Measurements from ENCODE around the gene GFI1B. TPM values are rescaled to one million over a fixed set of nuclear protein-coding genes. Genes with fewer than 3 reads are reported as not detected.

Gene GFI1B
- total and polyA plus RNA-seq, 4 experiments from 2014 or later, result not detected

DNA sequence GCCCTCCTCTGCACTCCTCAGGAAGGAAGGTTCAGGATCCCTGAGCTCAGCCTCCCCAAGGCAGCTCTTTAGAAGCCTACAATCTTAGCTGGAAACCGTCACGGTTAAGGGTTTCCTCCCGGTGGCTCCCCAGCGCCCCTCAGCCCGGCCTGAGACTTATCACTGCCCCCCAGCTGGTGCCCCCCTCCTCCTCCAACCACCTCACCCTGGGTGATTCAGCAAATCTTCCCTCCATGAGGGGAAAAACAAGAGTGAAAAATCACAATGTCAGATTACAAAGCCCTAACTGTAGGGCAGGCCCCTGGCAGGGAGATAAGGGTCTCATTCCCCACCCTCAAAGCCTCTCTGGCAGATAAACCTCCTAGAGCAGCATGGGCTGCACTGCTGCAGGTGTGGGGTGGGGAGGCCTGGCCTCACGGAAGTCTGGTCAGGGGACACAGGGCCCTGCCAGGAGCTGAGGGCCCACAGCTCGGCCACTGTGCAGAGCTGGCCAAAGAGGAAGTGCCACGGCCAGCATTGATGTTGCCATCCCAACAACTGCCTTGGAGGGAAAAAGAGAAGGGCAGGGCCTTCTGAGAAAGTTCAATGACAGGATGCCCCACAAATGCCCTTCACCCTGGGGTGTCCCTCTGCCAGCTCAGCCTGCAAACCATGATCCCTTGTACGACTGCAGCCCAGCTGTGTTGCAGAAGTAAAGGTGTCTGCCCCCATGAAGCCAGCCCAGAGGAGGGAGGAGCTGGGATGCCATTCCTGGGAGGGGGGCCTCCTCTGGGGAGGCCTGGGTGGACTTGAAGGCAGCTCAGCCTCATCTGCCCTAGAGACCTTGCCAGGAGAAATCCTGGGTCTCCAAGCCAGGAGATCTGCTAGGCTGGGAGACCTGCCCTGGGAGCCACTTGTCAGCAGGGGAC is 25.9 kb downstream of the GFI1B start:
- ChIA-PET CTCF (ENCODE audit: partially characterized antibody) (interaction anchor here (1.2 kb wide), 1 partner anchor 32 kb away, joined by 3 read pairs; no protein-coding TSS in a partner anchor), POLR2A (ENCODE audit: partially characterized antibody) (interaction anchor here (0.6 kb wide), 1 partner anchor 56 kb away, joined by 3 read pairs; no protein-coding TSS in a partner anchor)
- Mint-ChIP-seq H3K27ac (no peak overlapping the region), H3K4me3 (no peak overlapping the region), H3K4me1 (no peaks in the 10 kb centered on the region), H3K9me3 (peaks cover 0 to 3% (median 1%) of the 10 kb centered on the region in 8 donors), H3K27me3 (peaks cover 40 to 51% of the 10 kb centered on the region in 2 donors), H3K36me3 (no peaks in the 10 kb centered on the region)
- no peak for DNase-seq
- H3K36me3 ChIP-seq (ENCODE audit: insufficient read depth, low read length), result no peaks in the 10 kb centered on the region
- peaks cover 10% of the 10 kb centered on the region for H3K27me3 ChIP-seq (ENCODE audit: insufficient read depth, low read length)
- no peaks in the 10 kb centered on the region for H3K9me3 ChIP-seq (ENCODE audit: control insufficient read depth in 1 of 2, low read length in 2 of 2)
- H3K4me1 ChIP-seq (ENCODE audit: insufficient read depth, low read length), result no peaks in the 10 kb centered on the region
- H3K4me3 ChIP-seq (ENCODE audit: low read length in 2 of 2), result no peak overlapping the region
- H3K27ac ChIP-seq (ENCODE audit: low read depth, low read length), result no peak overlapping the region
- intact Hi-C loops (cut with micrococcal nuclease), result no loop called here

DNA sequence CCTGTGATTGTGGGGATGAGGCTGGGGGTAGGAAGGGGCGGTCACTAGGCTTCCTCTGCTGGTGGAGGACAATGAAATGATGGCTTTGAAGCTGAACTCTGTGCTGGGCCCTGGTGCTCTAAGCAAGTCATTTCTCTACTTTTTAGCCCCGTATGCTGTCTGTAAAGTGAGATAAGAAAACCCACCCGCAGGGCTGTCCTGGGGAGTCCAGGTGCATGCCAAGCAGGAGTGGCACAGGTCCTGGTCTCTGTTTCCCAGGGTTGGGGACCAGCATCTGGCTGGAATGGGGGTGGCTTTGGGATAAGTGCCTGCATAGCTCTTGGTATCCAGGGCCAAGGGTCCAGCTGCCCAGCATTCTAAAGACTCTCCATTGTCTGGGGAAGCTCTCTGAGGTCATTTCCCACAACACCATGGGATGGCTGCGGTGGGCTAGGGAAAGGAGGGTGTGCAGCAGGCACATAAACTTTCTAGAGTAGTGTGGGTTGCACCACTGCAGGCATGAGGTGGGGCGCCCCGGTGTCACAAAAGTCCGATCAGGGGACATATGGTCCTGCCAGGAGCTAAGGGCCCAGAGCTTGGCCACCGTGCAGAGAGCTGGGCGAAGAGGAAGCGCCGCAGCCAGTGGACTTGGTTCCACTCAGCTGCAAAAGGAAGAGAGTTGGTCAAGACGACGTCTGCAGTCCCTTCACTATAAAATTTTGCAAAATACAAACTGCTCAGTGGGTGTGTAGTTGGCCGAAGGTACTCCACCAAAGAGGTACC is 26.7 kb downstream of the GFI1B start:
- Mint-ChIP-seq H3K4me3 (no peak overlapping the region), H3K4me1 (no peaks in the 10 kb centered on the region), H3K27me3 (peaks cover 39 to 50% of the 10 kb centered on the region in 2 donors), H3K27ac (no peak overlapping the region), H3K9me3 (peaks cover 0 to 5% (median 3%) of the 10 kb centered on the region in 8 donors), H3K36me3 (no peaks in the 10 kb centered on the region)
- Histone ChIP-seq H3K4me3 (ENCODE audit: low read length in 2 of 2) (no peak overlapping the region), H3K9me3 (ENCODE audit: control insufficient read depth in 1 of 2, low read length in 2 of 2) (no peaks in the 10 kb centered on the region), H3K36me3 (ENCODE audit: insufficient read depth, low read length) (no peaks in the 10 kb centered on the region), H3K27ac (ENCODE audit: low read depth, low read length) (no peak overlapping the region), H3K4me1 (ENCODE audit: insufficient read depth, low read length) (no peaks in the 10 kb centered on the region), H3K27me3 (ENCODE audit: insufficient read depth, low read length) (peaks cover 10% of the 10 kb centered on the region)
- intact Hi-C loops (cut with micrococcal nuclease), result no loop called here
- CTCF ChIA-PET (ENCODE audit: partially characterized antibody), result interaction anchor here (1.2 kb wide), 1 partner anchor 33 kb away, joined by 3 read pairs; no protein-coding TSS in a partner anchor
- no peak for DNase-seq
- POLR2A ChIA-PET (ENCODE audit: partially characterized antibody), result no interaction called here

DNA sequence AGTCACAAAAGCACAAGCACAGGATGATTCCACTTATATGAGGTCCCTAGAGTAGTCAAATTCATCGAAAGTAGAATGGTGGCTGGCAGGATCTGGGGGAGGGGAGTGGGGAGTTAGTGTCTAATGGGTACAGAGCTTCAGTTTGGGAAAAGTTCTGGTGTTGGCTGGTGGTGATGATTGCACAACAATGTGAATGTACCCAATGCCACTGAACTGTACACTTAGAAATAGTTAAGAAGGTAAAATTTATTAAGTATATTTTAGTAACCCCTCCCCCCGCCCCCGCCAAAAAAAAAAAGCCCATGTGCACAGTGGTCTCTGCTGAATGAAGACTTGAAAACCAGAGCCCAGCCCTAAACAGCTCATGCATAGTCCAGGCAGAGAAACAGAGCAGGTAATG is 27.5 kb downstream of the GFI1B start:
- H3K27ac Mint-ChIP-seq, result no peak overlapping the region
- no peaks in the 10 kb centered on the region for H3K36me3 ChIP-seq (ENCODE audit: insufficient read depth, low read length)
- no peak overlapping the region for H3K27ac ChIP-seq (ENCODE audit: low read depth, low read length)
- H3K27me3 ChIP-seq (ENCODE audit: insufficient read depth, low read length), result peaks cover 10% of the 10 kb centered on the region
- H3K27me3 Mint-ChIP-seq, result peaks cover 35 to 45% of the 10 kb centered on the region in 2 donors
- DNase-seq, result no peak
- no peak overlapping the region for H3K4me3 Mint-ChIP-seq
- H3K4me1 Mint-ChIP-seq, result no peaks in the 10 kb centered on the region
- ChIA-PET POLR2A (ENCODE audit: partially characterized antibody) (no interaction called here), CTCF (ENCODE audit: partially characterized antibody) (interaction anchor here (1.2 kb wide), 1 partner anchor 34 kb away, joined by 3 read pairs; no protein-coding TSS in a partner anchor)
- no peaks in the 10 kb centered on the region for H3K9me3 ChIP-seq (ENCODE audit: control insufficient read depth in 1 of 2, low read length in 2 of 2)
- H3K4me1 ChIP-seq (ENCODE audit: insufficient read depth, low read length), result no peaks in the 10 kb centered on the region
- H3K4me3 ChIP-seq (ENCODE audit: low read length in 2 of 2), result no peak overlapping the region
- H3K36me3 Mint-ChIP-seq, result no peaks in the 10 kb centered on the region
- H3K9me3 Mint-ChIP-seq, result peaks cover 0 to 6% (median 4%) of the 10 kb centered on the region in 8 donors
- intact Hi-C loops (cut with micrococcal nuclease), result no loop called here

DNA sequence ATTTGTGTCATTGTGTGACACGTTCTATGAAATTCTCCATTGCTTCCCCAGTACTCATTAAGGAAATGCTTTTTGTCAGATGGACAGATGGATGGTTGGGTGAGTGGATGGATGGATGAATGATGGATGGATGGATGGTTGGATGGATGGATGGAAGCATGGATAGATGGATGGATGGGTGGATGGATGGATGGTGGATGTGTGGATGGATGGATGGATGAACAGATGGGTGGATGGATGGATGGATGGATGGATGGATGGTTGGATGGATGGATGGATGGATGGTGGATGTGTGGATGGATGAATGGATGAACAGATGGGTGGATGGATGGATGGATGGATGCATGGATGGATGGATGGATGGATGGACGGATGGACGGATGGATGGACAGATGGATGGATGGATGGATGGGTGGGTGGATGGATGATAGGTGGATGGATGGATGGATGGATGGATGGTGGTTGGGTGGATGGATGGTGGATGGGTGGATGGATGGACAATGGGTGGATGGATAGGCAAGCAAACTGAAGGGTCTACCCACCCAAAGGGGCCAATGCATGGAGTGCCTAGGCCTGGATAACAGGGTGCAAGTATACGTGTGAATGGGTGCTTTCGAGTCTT is 28.3 kb downstream of the GFI1B start:
- H3K36me3 Mint-ChIP-seq, result no peaks in the 10 kb centered on the region
- Histone ChIP-seq H3K9me3 (ENCODE audit: control insufficient read depth in 1 of 2, low read length in 2 of 2) (no peaks in the 10 kb centered on the region), H3K27me3 (ENCODE audit: insufficient read depth, low read length) (peaks cover 10% of the 10 kb centered on the region), H3K4me1 (ENCODE audit: insufficient read depth, low read length) (no peaks in the 10 kb centered on the region), H3K4me3 (ENCODE audit: low read length in 2 of 2) (no peak overlapping the region), H3K36me3 (ENCODE audit: insufficient read depth, low read length) (no peaks in the 10 kb centered on the region), H3K27ac (ENCODE audit: low read depth, low read length) (no peak overlapping the region)
- intact Hi-C loops (cut with micrococcal nuclease), result no loop called here
- H3K4me1 Mint-ChIP-seq, result no peaks in the 10 kb centered on the region
- peaks cover 35 to 45% of the 10 kb centered on the region in 2 donors for H3K27me3 Mint-ChIP-seq
- DNase-seq, result no peak
- POLR2A ChIA-PET (ENCODE audit: partially characterized antibody), result no interaction called here
- H3K4me3 Mint-ChIP-seq, result no peak overlapping the region
- H3K9me3 Mint-ChIP-seq, result peaks cover 0 to 6% (median 4%) of the 10 kb centered on the region in 8 donors
- CTCF ChIA-PET (ENCODE audit: partially characterized antibody), result no interaction called here
- no peak overlapping the region for H3K27ac Mint-ChIP-seq

DNA sequence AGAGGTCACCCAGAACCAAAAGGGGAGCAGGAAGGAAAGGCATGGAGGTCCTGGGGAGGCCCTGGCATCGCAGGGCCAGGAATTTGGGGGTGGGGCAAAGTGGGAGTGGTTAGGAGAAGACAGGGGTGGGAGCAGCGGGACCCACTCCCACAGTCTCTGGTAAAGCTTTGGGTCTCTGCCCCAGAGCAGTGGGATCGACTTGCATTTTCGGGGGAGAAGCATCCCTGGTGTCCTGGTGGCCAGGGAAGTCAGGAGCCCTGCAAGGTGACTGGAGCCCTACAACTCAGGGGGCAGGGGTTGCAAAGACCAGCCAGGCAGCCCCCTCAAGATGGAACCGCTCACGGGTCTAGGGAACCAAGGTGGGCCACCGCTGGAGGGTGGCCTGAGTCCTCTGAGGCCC is 29.9 kb downstream of the GFI1B start:
- no peaks in the 10 kb centered on the region for H3K36me3 Mint-ChIP-seq
- Histone ChIP-seq H3K9me3 (ENCODE audit: control insufficient read depth in 1 of 2, low read length in 2 of 2) (no peaks in the 10 kb centered on the region), H3K27ac (ENCODE audit: low read depth, low read length) (no peak overlapping the region), H3K36me3 (ENCODE audit: insufficient read depth, low read length) (no peaks in the 10 kb centered on the region), H3K27me3 (ENCODE audit: insufficient read depth, low read length) (peaks cover 1% of the 10 kb centered on the region), H3K4me3 (ENCODE audit: low read length in 2 of 2) (no peak overlapping the region), H3K4me1 (ENCODE audit: insufficient read depth, low read length) (no peaks in the 10 kb centered on the region)
- DNase-seq, result no peak
- POLR2A ChIA-PET (ENCODE audit: partially characterized antibody), result no interaction called here
- intact Hi-C loops (cut with micrococcal nuclease), result no loop called here
- H3K27me3 Mint-ChIP-seq, result peaks cover 27 to 34% of the 10 kb centered on the region in 2 donors
- CTCF ChIA-PET (ENCODE audit: partially characterized antibody), result no interaction called here
- no peak overlapping the region for H3K4me3 Mint-ChIP-seq
- H3K4me1 Mint-ChIP-seq, result no peaks in the 10 kb centered on the region
- H3K9me3 Mint-ChIP-seq, result peaks cover 0 to 6% (median 4%) of the 10 kb centered on the region in 8 donors
- H3K27ac Mint-ChIP-seq, result no peak overlapping the region

DNA sequence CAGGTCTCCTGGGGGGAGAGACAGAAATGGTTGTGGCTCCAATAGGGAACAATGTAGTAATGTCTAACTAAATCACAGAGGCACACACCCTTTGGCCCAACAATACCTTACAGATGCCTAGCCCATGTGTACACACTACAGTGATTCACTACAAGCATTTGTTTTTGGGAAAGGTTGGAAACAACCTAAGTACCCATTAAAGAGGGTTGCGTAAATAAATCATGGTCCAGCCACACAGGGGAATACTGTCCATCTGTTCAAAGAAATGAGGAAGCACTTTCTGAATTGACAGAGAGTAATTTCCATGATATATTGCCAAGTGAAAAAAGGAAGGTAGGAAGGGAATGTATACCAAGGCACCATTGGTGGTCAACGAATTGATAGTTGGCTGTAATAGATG is 30.3 kb downstream of the GFI1B start:
- no peaks in the 10 kb centered on the region for H3K9me3 ChIP-seq (ENCODE audit: control insufficient read depth in 1 of 2, low read length in 2 of 2)
- CTCF ChIA-PET (ENCODE audit: partially characterized antibody), result no interaction called here
- no peaks in the 10 kb centered on the region for H3K36me3 Mint-ChIP-seq

More for the DNA sequence above, 30.3 kb downstream of the GFI1B start:
- Mint-ChIP-seq H3K27me3 (peaks cover 26 to 32% of the 10 kb centered on the region in 2 donors), H3K9me3 (peaks cover 0 to 7% (median 4%) of the 10 kb centered on the region in 8 donors), H3K4me1 (no peaks in the 10 kb centered on the region), H3K4me3 (no peak overlapping the region), H3K27ac (no peak overlapping the region)
- H3K27ac ChIP-seq (ENCODE audit: low read depth, low read length), result no peak overlapping the region
- intact Hi-C loops (cut with micrococcal nuclease), result no loop called here
- DNase-seq, result no peak
- POLR2A ChIA-PET (ENCODE audit: partially characterized antibody), result no interaction called here
- no peaks in the 10 kb centered on the region for H3K4me1 ChIP-seq (ENCODE audit: insufficient read depth, low read length)
- no peaks in the 10 kb centered on the region for H3K36me3 ChIP-seq (ENCODE audit: insufficient read depth, low read length)
- H3K4me3 ChIP-seq (ENCODE audit: low read length in 2 of 2), result no peak overlapping the region
- no peaks in the 10 kb centered on the region for H3K27me3 ChIP-seq (ENCODE audit: insufficient read depth, low read length)
